Breast epithelium (tissue), 3 donors: ENCODE results near the gene LMTK3.

Experiments used
- CTCF ChIP-seq, 3 donors: fragments of 450-650 bp; IDR thresholded peaks; one replicate each; pipeline ENCODE4 v1.5.1; 2016 to 2017; ENCODE audit warnings: antibody characterized with exemption in 3 of 3, mild to moderate bottlenecking in 3 of 3, moderate library complexity in 3 of 3
- POLR2A ChIP-seq: fragments of 450-650 bp; IDR thresholded peaks from one replicate; pipeline ENCODE4 v1.6.1; 2016; ENCODE audit warnings: antibody characterized with exemption, mild to moderate bottlenecking, moderate library complexity

- TF ChIP-seq POLR2A (no peak), CTCF (IDR thresholded peaks at IDR 0.05) (no peak)
Observed at GRCh38 chr19:48448563-48448962, 63.1 kb downstream of the LMTK3 start.
